HL-60 (cell line): ENCODE data around the gene SELENBP1.
A peak's percentile ranks its signal among the peaks of the same experiment; 100 is the strongest.

Source experiments
- DNase-seq, 2 experiments: peaks; one replicate each; pipeline ENCODE4 v3.0.0-alpha.2; 2010 to 2020; ENCODE audit warnings: low read depth in 1 of 2, low spot score in 1 of 2
- H3K27ac ChIP-seq: fragments of 250-450 bp; sonication (Bioruptor Pico); replicated peaks from 2 replicates; pipeline ENCODE4 v1.5.1; 2020; ENCODE audit warnings: mild to moderate bottlenecking, moderate library complexity
- H3K27me3 ChIP-seq: fragments of 250-450 bp; sonication (Bioruptor Pico); 2 replicates; pipeline ENCODE4 v1.5.1; 2021; ENCODE audit warnings: mild to moderate bottlenecking, moderate library complexity; ENCODE audit not compliant: insufficient read depth, poor library complexity, severe bottlenecking
- H3K4me3 ChIP-seq: replicated peaks from 2 replicates; pipeline ENCODE4 v1.5.1; 2011; ENCODE audit warnings: mild to moderate bottlenecking, control low read depth, low read length; ENCODE audit not compliant: insufficient read depth
- CTCF ChIP-seq: IDR thresholded peaks from one replicate; pipeline ENCODE4 v1.5.1; 2011; ENCODE audit warnings: low read length, control low read depth, inconsistent platforms; ENCODE audit not compliant: insufficient read depth
- GABPA ChIP-seq: IDR thresholded peaks from 2 replicates; pipeline ENCODE4 v1.6.1; 2012; ENCODE audit warnings: low read depth
- POLR2AphosphoS5 ChIP-seq: IDR thresholded peaks from 2 replicates; pipeline ENCODE4 v1.6.1; 2012; ENCODE audit warnings: low read depth
- REST ChIP-seq: IDR thresholded peaks from 2 replicates; pipeline ENCODE4 v1.6.1; 2012; ENCODE audit warnings: low read depth; ENCODE audit not compliant: insufficient replicate concordance
- SPI1 ChIP-seq: IDR thresholded peaks from 2 replicates; pipeline ENCODE4 v1.6.1; 2012; ENCODE audit warnings: low read depth, mild to moderate bottlenecking, borderline replicate concordance

The SELENBP1 gene

DNA sequence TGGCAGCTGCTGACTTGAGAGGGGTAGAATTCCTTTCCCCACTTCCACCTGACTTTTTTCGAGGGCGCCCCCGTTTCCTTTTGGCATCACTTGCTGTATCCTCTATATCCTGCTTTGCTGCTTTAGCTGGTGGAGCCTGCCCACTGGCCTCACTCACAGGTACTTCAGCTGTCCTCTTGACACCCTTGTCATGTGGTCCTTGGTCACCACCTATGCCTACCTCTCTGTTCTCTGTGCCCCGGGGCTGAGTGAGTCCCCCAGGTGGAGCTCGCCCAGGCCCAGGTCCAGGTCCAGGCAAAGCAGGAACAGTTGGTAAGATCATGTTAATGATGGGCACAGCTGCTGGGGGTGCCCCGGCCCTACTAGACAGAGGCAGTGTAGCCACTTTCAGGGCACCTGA lies 29.9 kb downstream of the SELENBP1 start:
- Histone ChIP-seq H3K4me3 (no peak overlapping the region), H3K27ac (no peak overlapping the region), H3K27me3 (no peaks in the 10 kb centered on the region)
- DNase-seq = no peak
- TF ChIP-seq POLR2AphosphoS5 = no peak
- no peak for TF ChIP-seq GABPA
- no peak for TF ChIP-seq SPI1
- no peak for TF ChIP-seq REST
- TF ChIP-seq CTCF = no peak

- TF ChIP-seq GABPA (no peak), REST (no peak), SPI1 (no peak), POLR2AphosphoS5 (no peak), CTCF (no peak)
- H3K27me3 ChIP-seq = no peaks in the 10 kb centered on the region
- no peak overlapping the region for H3K27ac ChIP-seq
- DNase-seq = no peak
- H3K4me3 ChIP-seq = no peak overlapping the region
Measured at GRCh38 chr1:151342021-151342420, 30.5 kb downstream of the SELENBP1 start.

GRCh38 chr1:151340870-151341754 lies 31.4 kb downstream of the SELENBP1 start:
- Histone ChIP-seq H3K27me3 (no peaks in the 10 kb centered on the region), H3K4me3 (no peak overlapping the region), H3K27ac (no peak overlapping the region)
- peak; percentile 68 to 76 for DNase-seq
- peak; percentile 40 for TF ChIP-seq CTCF
- TF ChIP-seq GABPA = no peak

- H3K4me3 ChIP-seq = no peak overlapping the region
- TF ChIP-seq GABPA = no peak
- no peak for TF ChIP-seq SPI1
- no peak for TF ChIP-seq REST
- no peak for TF ChIP-seq POLR2AphosphoS5
- TF ChIP-seq CTCF = no peak
- DNase-seq = no peak
Measured at GRCh38 chr1:151336556-151336955, 35.9 kb downstream of the SELENBP1 start.

More at GRCh38 chr1:151336556-151336955, 35.9 kb downstream of the SELENBP1 start:
- Histone ChIP-seq H3K27me3 (no peaks in the 10 kb centered on the region), H3K27ac (no peak overlapping the region)
